Natural killer cell (primary cell): ENCODE results near the gene UBTD1. TPM values are rescaled to one million over a fixed set of nuclear protein-coding genes. Genes with fewer than 3 reads are reported as not detected.
"Not testable (repeated sequence)": the region's sequence is repeated elsewhere in the genome, so short reads cannot be mapped to it uniquely, and the experiment has no call there.

ENCODE experiments used
- ATAC-seq, 3 donors: fragments of 150-1000 bp in 2 of 3; fragments of 200-7000 bp in 1 of 3; cut with Tn5 transposase; 1 replicate in 1 of 3; 2 replicates in 2 of 3; pipeline ENCODE4 v1.10.0; 2021; ENCODE audit warnings: mild to moderate bottlenecking in 2 of 3, moderate library complexity in 2 of 3
- DNase-seq, 2 donors: peaks; one replicate each; pipeline versions ENCODE4 v3.0.0 to v3.0.0-alpha.2; 2013 to 2021; ENCODE audit warnings: mixed read lengths in 1 of 2
- H3K27ac ChIP-seq: one replicate; pipeline ENCODE4 v1.5.1; 2013; ENCODE audit warnings: mild to moderate bottlenecking, low read length
- H3K27me3 ChIP-seq: one replicate; pipeline ENCODE4 v1.6.1; 2013; ENCODE audit warnings: low read length; ENCODE audit not compliant: control insufficient read depth, insufficient read depth
- H3K36me3 ChIP-seq: one replicate; pipeline ENCODE4 v1.6.1; 2013; ENCODE audit warnings: low read length; ENCODE audit not compliant: control insufficient read depth, insufficient read depth
- H3K4me1 ChIP-seq: one replicate; pipeline ENCODE4 v1.6.1; 2013; ENCODE audit warnings: low read length; ENCODE audit not compliant: control insufficient read depth, insufficient read depth
- H3K4me3 ChIP-seq: one replicate; pipeline ENCODE4 v1.5.1; 2013; ENCODE audit warnings: low read length
- H3K9me3 ChIP-seq: one replicate; pipeline ENCODE4 v1.6.1; 2013; ENCODE audit warnings: low read length; ENCODE audit not compliant: control insufficient read depth, insufficient read depth
- H3K27ac Mint-ChIP-seq, 2 donors: one replicate each; pipeline ENCODE4 v1.8.0; 2022; ENCODE audit warnings: mild to moderate bottlenecking in 2 of 2, mixed read lengths in 2 of 2, moderate library complexity in 1 of 2
- H3K27me3 Mint-ChIP-seq, 2 donors: one replicate each; pipeline ENCODE4 v1.8.0; 2022; ENCODE audit warnings: low read depth in 2 of 2, mixed read lengths in 2 of 2
- H3K36me3 Mint-ChIP-seq: one replicate; pipeline ENCODE4 v1.8.0; 2022; ENCODE audit warnings: mixed read lengths
- H3K4me1 Mint-ChIP-seq, 2 donors: one replicate each; pipeline ENCODE4 v1.8.0; 2022; ENCODE audit warnings: mixed read lengths in 2 of 2
- H3K4me3 Mint-ChIP-seq: one replicate; pipeline ENCODE4 v1.8.0; 2022; ENCODE audit warnings: mild to moderate bottlenecking, moderate library complexity, mixed read lengths
- H3K9me3 Mint-ChIP-seq, 2 donors: one replicate each; pipeline ENCODE4 v1.8.0; 2022; ENCODE audit warnings: mixed read lengths in 2 of 2
- CTCF ChIP-seq: fragments of 200-600 bp; IDR thresholded peaks from one replicate; pipeline ENCODE4 v1.8.0; 2022; ENCODE audit warnings: antibody characterized with exemption
- WGBS: methylation state at CpG from one replicate; pipeline ENCODE4 v1.1.7; 2013; ENCODE audit warnings: missing lambda C conversion rate; ENCODE audit not compliant: insufficient coverage; 5-methylcytosine and 5-hydroxymethylcytosine counted together
- intact Hi-C: fragments of 100-400 bp; cut with micrococcal nuclease; formaldehyde crosslinking; loops from one replicate; pipeline ENCODE4 v1.14.2; 2022
- total RNA-seq, 4 donors: library from RNA; stranded (reverse); fragments of 120-200 nt in 1 of 4; gene quantifications; one replicate each; pipeline versions ENCODE4 v1.2.3 to v1.2.4, GENCODE V29; 2013 to 2022

UBTD1 gene
- total RNA-seq, 3 donors from 2014 or later (not counting 1 experiment from before 2014, with no cell fraction given), result 0.70 to 1.1 (median 0.75) TPM

GRCh38 chr10:97573672-97574071, 74.9 kb downstream of the UBTD1 start:
- DNase-seq, result no peak
- intact Hi-C loops, result no loop called here
- Histone ChIP-seq H3K9me3 (no peaks in the 10 kb centered on the region), H3K27ac (no peak overlapping the region), H3K4me1 (peaks cover 4% of the 10 kb centered on the region), H3K36me3 (no peaks in the 10 kb centered on the region), H3K27me3 (no peaks in the 10 kb centered on the region), H3K4me3 (no peak overlapping the region)
- no peak for ATAC-seq
- no peaks in the 10 kb centered on the region for H3K27me3 Mint-ChIP-seq
- H3K27ac Mint-ChIP-seq, result no peak overlapping the region
- no peak for TF ChIP-seq CTCF
- no peaks in the 10 kb centered on the region for H3K9me3 Mint-ChIP-seq
- no peak overlapping the region for H3K4me3 Mint-ChIP-seq
- no peaks in the 10 kb centered on the region for H3K36me3 Mint-ChIP-seq
- 47% methylated on average over 2 of the region's 2 CpGs for WGBS
- H3K4me1 Mint-ChIP-seq, result no peaks in the 10 kb centered on the region

GRCh38 chr10:97574374-97575126, 75.8 kb downstream of the UBTD1 start:
- ATAC-seq, result no peak
- Histone ChIP-seq H3K27ac (no peak overlapping the region), H3K9me3 (no peaks in the 10 kb centered on the region), H3K4me3 (no peak overlapping the region), H3K27me3 (no peaks in the 10 kb centered on the region), H3K4me1 (peaks cover 4% of the 10 kb centered on the region), H3K36me3 (no peaks in the 10 kb centered on the region)
- H3K27ac Mint-ChIP-seq, result no peak overlapping the region
- H3K4me3 Mint-ChIP-seq, result no peak overlapping the region
- no peaks in the 10 kb centered on the region for H3K27me3 Mint-ChIP-seq
- intact Hi-C loops, result no loop called here
- no peak for TF ChIP-seq CTCF
- no peak for DNase-seq
- no peaks in the 10 kb centered on the region for H3K9me3 Mint-ChIP-seq
- no peaks in the 10 kb centered on the region for H3K4me1 Mint-ChIP-seq
- 80% methylated on average over 4 of the region's 4 CpGs for WGBS
- H3K36me3 Mint-ChIP-seq, result no peaks in the 10 kb centered on the region

GRCh38 chr10:97575127-97575668, 76.5 kb downstream of the UBTD1 start:
- Mint-ChIP-seq H3K36me3 (no peaks in the 10 kb centered on the region), H3K4me3 (no peak overlapping the region), H3K27me3 (peaks cover 0 to 5% of the 10 kb centered on the region in 2 donors), H3K27ac (no peak overlapping the region), H3K9me3 (no peaks in the 10 kb centered on the region), H3K4me1 (no peaks in the 10 kb centered on the region)
- H3K36me3 ChIP-seq, result no peaks in the 10 kb centered on the region
- ATAC-seq (no peak), DNase-seq (no peak)
- 87% methylated on average over 6 of the region's 6 CpGs for WGBS
- no peak overlapping the region for H3K27ac ChIP-seq
- no peaks in the 10 kb centered on the region for H3K27me3 ChIP-seq
- no peaks in the 10 kb centered on the region for H3K9me3 ChIP-seq
- peaks cover 4% of the 10 kb centered on the region for H3K4me1 ChIP-seq
- H3K4me3 ChIP-seq, result no peak overlapping the region
- intact Hi-C loops, result no loop called here
- TF ChIP-seq CTCF, result no peak

- intact Hi-C loops, H3K27me3 ChIP-seq, H3K27ac ChIP-seq, H3K4me1 ChIP-seq, H3K9me3 ChIP-seq, H3K9me3 Mint-ChIP-seq, DNase-seq, H3K27ac Mint-ChIP-seq, H3K36me3 ChIP-seq, H3K4me3 Mint-ChIP-seq, H3K27me3 Mint-ChIP-seq, ATAC-seq, H3K4me1 Mint-ChIP-seq, H3K36me3 Mint-ChIP-seq, H3K4me3 ChIP-seq: not testable (repeated sequence)
- WGBS, result 37% methylated on average over 5 of the region's 5 CpGs
Observed at GRCh38 chr10:97576487-97576886, 77.8 kb downstream of the UBTD1 start.
